SK-N-SH treated with all-trans-retinoic acid at 6 μM for 48 hours (cell line): ENCODE measurements around the gene GNA12.

Source experiments
- CSRNP3 ChIP-seq: fragments of 250-450 bp; sonication (Bioruptor Pico); IDR thresholded peaks from 2 replicates; pipeline ENCODE4 v1.5.1; 2021; ENCODE audit warnings: mild to moderate bottlenecking, moderate library complexity
- ISL1 ChIP-seq: fragments of 250-450 bp; sonication (Bioruptor Pico); IDR thresholded peaks from 2 replicates; pipeline ENCODE4 v2.1.2; 2022; ENCODE audit warnings: mild to moderate bottlenecking, moderate library complexity
- PATZ1 ChIP-seq: fragments of 250-450 bp; sonication (Bioruptor Pico); IDR thresholded peaks from 2 replicates; pipeline ENCODE4 v1.8.0; 2020; ENCODE audit warnings: mild to moderate bottlenecking, moderate library complexity, borderline replicate concordance
- ZNF8 ChIP-seq: fragments of 450-650 bp; formaldehyde crosslinking; IDR thresholded peaks from 2 replicates; pipeline ENCODE4 v1.5.0; 2020; ENCODE audit warnings: mild to moderate bottlenecking, moderate library complexity

GRCh38 chr7:2817456-2817855 is 26.7 kb downstream of the GNA12 start:
- no peak for TF ChIP-seq PATZ1 (CRISPR knock-in tag)
- no peak for TF ChIP-seq ISL1 (CRISPR knock-in tag)
- no peak for TF ChIP-seq ZNF8 (CRISPR knock-in tag)
- no peak for TF ChIP-seq CSRNP3 (CRISPR knock-in tag)
